ENCODE measurements around the gene FAM171A1. TPM values are rescaled to one million over a fixed set of nuclear protein-coding genes. Genes with fewer than 3 reads are reported as not detected.
"Not testable (repeated sequence)": the region's sequence is repeated elsewhere in the genome, so short reads cannot be mapped to it uniquely, and the experiment has no call there.

Gene FAM171A1
- total and polyA plus RNA-seq, 4 donors = 28.7 to 74.9 (median 56.4) TPM

- no peaks in the 10 kb centered on the region for H3K9me3 ChIP-seq (ENCODE audit: control insufficient read depth, insufficient read depth, low read length)
- DNase-seq (ENCODE audit: low read depth in 4 of 6, low spot score in 6 of 6) = no peak
- no peak overlapping the region for H3K27ac ChIP-seq (ENCODE audit: low read depth, low read length)
- H3K36me3 ChIP-seq (ENCODE audit: control insufficient read depth, insufficient read depth, low read length) = peaks cover 3% of the 10 kb centered on the region
- H3K4me3 ChIP-seq (ENCODE audit: low read depth, low read length) = no peak overlapping the region
- H3K4me1 ChIP-seq (ENCODE audit: control insufficient read depth, insufficient read depth, low read length) = peaks cover 6% of the 10 kb centered on the region
- WGBS (ENCODE audit: insufficient coverage) = no CpG with 5 or more reads among the region's 2 CpGs
- H3K27me3 ChIP-seq (ENCODE audit: control insufficient read depth, insufficient read depth, low read length) = no peaks in the 10 kb centered on the region
Observed at GRCh38 chr10:15305161-15305560, 65.9 kb downstream of the FAM171A1 start.

GRCh38 chr10:15302188-15302956, 68.7 kb downstream of the FAM171A1 start:
- H3K36me3 ChIP-seq (ENCODE audit: control insufficient read depth, insufficient read depth, low read length); H3K9me3 ChIP-seq (ENCODE audit: control insufficient read depth, insufficient read depth, low read length); DNase-seq (ENCODE audit: low read depth in 4 of 6, low spot score in 6 of 6); H3K27me3 ChIP-seq (ENCODE audit: control insufficient read depth, insufficient read depth, low read length); H3K4me1 ChIP-seq (ENCODE audit: control insufficient read depth, insufficient read depth, low read length); H3K4me3 ChIP-seq (ENCODE audit: low read depth, low read length); H3K27ac ChIP-seq (ENCODE audit: low read depth, low read length): not testable (repeated sequence)
- WGBS (ENCODE audit: insufficient coverage) = 94% methylated on average over 13 of the region's 15 CpGs

GRCh38 chr10:15300697-15301096, 70.4 kb downstream of the FAM171A1 start:
- Histone ChIP-seq H3K27me3 (ENCODE audit: control insufficient read depth, insufficient read depth, low read length) (no peaks in the 10 kb centered on the region), H3K9me3 (ENCODE audit: control insufficient read depth, insufficient read depth, low read length) (no peaks in the 10 kb centered on the region), H3K4me3 (ENCODE audit: low read depth, low read length) (no peak overlapping the region), H3K4me1 (ENCODE audit: control insufficient read depth, insufficient read depth, low read length) (peaks cover 15% of the 10 kb centered on the region), H3K27ac (ENCODE audit: low read depth, low read length) (no peak overlapping the region), H3K36me3 (ENCODE audit: control insufficient read depth, insufficient read depth, low read length) (no peaks in the 10 kb centered on the region)
- peak in 1 of 6 donors; percentile 21 for DNase-seq (ENCODE audit: low read depth in 4 of 6, low spot score in 6 of 6)
- WGBS (ENCODE audit: insufficient coverage) = no CpG with 5 or more reads among the region's 4 CpGs

GRCh38 chr10:15300145-15300544, 70.9 kb downstream of the FAM171A1 start:
- H3K4me3 ChIP-seq (ENCODE audit: low read depth, low read length) = no peak overlapping the region
- no CpG with 5 or more reads among the region's 2 CpGs for WGBS (ENCODE audit: insufficient coverage)
- H3K27ac ChIP-seq (ENCODE audit: low read depth, low read length) = no peak overlapping the region

GRCh38 chr10:15296701-15297100, 74.4 kb downstream of the FAM171A1 start:
- no peaks in the 10 kb centered on the region for H3K36me3 ChIP-seq (ENCODE audit: control insufficient read depth, insufficient read depth, low read length)
- no peaks in the 10 kb centered on the region for H3K9me3 ChIP-seq (ENCODE audit: control insufficient read depth, insufficient read depth, low read length)
- DNase-seq (ENCODE audit: low read depth in 4 of 6, low spot score in 6 of 6) = no peak
- WGBS (ENCODE audit: insufficient coverage) = 37% methylated on average over 3 of the region's 6 CpGs
- H3K27ac ChIP-seq (ENCODE audit: low read depth, low read length) = no peak overlapping the region
- peaks cover 32% of the 10 kb centered on the region for H3K4me1 ChIP-seq (ENCODE audit: control insufficient read depth, insufficient read depth, low read length)
- no peaks in the 10 kb centered on the region for H3K27me3 ChIP-seq (ENCODE audit: control insufficient read depth, insufficient read depth, low read length)
- no peak overlapping the region for H3K4me3 ChIP-seq (ENCODE audit: low read depth, low read length)

More at GRCh38 chr10:15300145-15300544, 70.9 kb downstream of the FAM171A1 start:
- peaks cover 18% of the 10 kb centered on the region for H3K4me1 ChIP-seq (ENCODE audit: control insufficient read depth, insufficient read depth, low read length)
- DNase-seq (ENCODE audit: low read depth in 4 of 6, low spot score in 6 of 6) = no peak
- no peaks in the 10 kb centered on the region for H3K36me3 ChIP-seq (ENCODE audit: control insufficient read depth, insufficient read depth, low read length)
- H3K9me3 ChIP-seq (ENCODE audit: control insufficient read depth, insufficient read depth, low read length) = no peaks in the 10 kb centered on the region
- H3K27me3 ChIP-seq (ENCODE audit: control insufficient read depth, insufficient read depth, low read length) = no peaks in the 10 kb centered on the region

- H3K27ac ChIP-seq (ENCODE audit: low read depth, low read length) = no peak overlapping the region
- no peak overlapping the region for H3K4me3 ChIP-seq (ENCODE audit: low read depth, low read length)
Observed at GRCh38 chr10:15295537-15296325, 75.4 kb downstream of the FAM171A1 start.

GRCh38 chr10:15293862-15294842, 76.9 kb downstream of the FAM171A1 start:
- peak overlapping the region; percentile 76 for H3K27ac ChIP-seq (ENCODE audit: low read depth, low read length)

More at GRCh38 chr10:15295537-15296325, 75.4 kb downstream of the FAM171A1 start:
- Histone ChIP-seq H3K4me1 (ENCODE audit: control insufficient read depth, insufficient read depth, low read length) (peaks cover 26% of the 10 kb centered on the region), H3K27me3 (ENCODE audit: control insufficient read depth, insufficient read depth, low read length) (no peaks in the 10 kb centered on the region), H3K9me3 (ENCODE audit: control insufficient read depth, insufficient read depth, low read length) (no peaks in the 10 kb centered on the region), H3K36me3 (ENCODE audit: control insufficient read depth, insufficient read depth, low read length) (no peaks in the 10 kb centered on the region)
- peak in 1 of 6 donors; percentile 60 for DNase-seq (ENCODE audit: low read depth in 4 of 6, low spot score in 6 of 6)
- WGBS (ENCODE audit: insufficient coverage) = no CpG with 5 or more reads among the region's 5 CpGs

GRCh38 chr10:15290671-15291070, 80.4 kb downstream of the FAM171A1 start:
- peaks cover 22% of the 10 kb centered on the region for H3K4me1 ChIP-seq (ENCODE audit: control insufficient read depth, insufficient read depth, low read length)
- H3K36me3 ChIP-seq (ENCODE audit: control insufficient read depth, insufficient read depth, low read length) = no peaks in the 10 kb centered on the region
- no peak overlapping the region for H3K4me3 ChIP-seq (ENCODE audit: low read depth, low read length)
- no peaks in the 10 kb centered on the region for H3K27me3 ChIP-seq (ENCODE audit: control insufficient read depth, insufficient read depth, low read length)
- 84% methylated on average over 4 of the region's 7 CpGs for WGBS (ENCODE audit: insufficient coverage)
- no peak overlapping the region for H3K27ac ChIP-seq (ENCODE audit: low read depth, low read length)
- DNase-seq (ENCODE audit: low read depth in 4 of 6, low spot score in 6 of 6) = no peak
- H3K9me3 ChIP-seq (ENCODE audit: control insufficient read depth, insufficient read depth, low read length) = no peaks in the 10 kb centered on the region

More at GRCh38 chr10:15293862-15294842, 76.9 kb downstream of the FAM171A1 start:
- WGBS (ENCODE audit: insufficient coverage) = 36% methylated on average over 9 of the region's 13 CpGs
- no peaks in the 10 kb centered on the region for H3K27me3 ChIP-seq (ENCODE audit: control insufficient read depth, insufficient read depth, low read length)
- H3K9me3 ChIP-seq (ENCODE audit: control insufficient read depth, insufficient read depth, low read length) = no peaks in the 10 kb centered on the region
- no peaks in the 10 kb centered on the region for H3K36me3 ChIP-seq (ENCODE audit: control insufficient read depth, insufficient read depth, low read length)
- DNase-seq (ENCODE audit: low read depth in 4 of 6, low spot score in 6 of 6) = peak in 2 of 6 donors; percentile 52 to 72
- no peak overlapping the region for H3K4me3 ChIP-seq (ENCODE audit: low read depth, low read length)
- peaks cover 32% of the 10 kb centered on the region for H3K4me1 ChIP-seq (ENCODE audit: control insufficient read depth, insufficient read depth, low read length)

GRCh38 chr10:15290150-15290549, 80.9 kb downstream of the FAM171A1 start:
- Histone ChIP-seq H3K4me3 (ENCODE audit: low read depth, low read length) (no peak overlapping the region), H3K27ac (ENCODE audit: low read depth, low read length) (no peak overlapping the region), H3K36me3 (ENCODE audit: control insufficient read depth, insufficient read depth, low read length) (no peaks in the 10 kb centered on the region), H3K27me3 (ENCODE audit: control insufficient read depth, insufficient read depth, low read length) (no peaks in the 10 kb centered on the region), H3K4me1 (ENCODE audit: control insufficient read depth, insufficient read depth, low read length) (peaks cover 20% of the 10 kb centered on the region), H3K9me3 (ENCODE audit: control insufficient read depth, insufficient read depth, low read length) (no peaks in the 10 kb centered on the region)
- no peak for DNase-seq (ENCODE audit: low read depth in 4 of 6, low spot score in 6 of 6)
- WGBS (ENCODE audit: insufficient coverage) = 90% methylated on average over 4 of the region's 4 CpGs

All from spinal cord (tissue), 10 donors.